IPS-11a (cell line): Measurements from ENCODE around the gene CLCA2.
A peak's percentile ranks its signal among the peaks of the same experiment; 100 is the strongest.

Source experiments
- H3K4me3 ChIP-seq: one replicate; pipeline ENCODE4 v1.5.1; 2013; ENCODE audit warnings: low read depth, low read length, control low read depth

CLCA2 gene, protein sequence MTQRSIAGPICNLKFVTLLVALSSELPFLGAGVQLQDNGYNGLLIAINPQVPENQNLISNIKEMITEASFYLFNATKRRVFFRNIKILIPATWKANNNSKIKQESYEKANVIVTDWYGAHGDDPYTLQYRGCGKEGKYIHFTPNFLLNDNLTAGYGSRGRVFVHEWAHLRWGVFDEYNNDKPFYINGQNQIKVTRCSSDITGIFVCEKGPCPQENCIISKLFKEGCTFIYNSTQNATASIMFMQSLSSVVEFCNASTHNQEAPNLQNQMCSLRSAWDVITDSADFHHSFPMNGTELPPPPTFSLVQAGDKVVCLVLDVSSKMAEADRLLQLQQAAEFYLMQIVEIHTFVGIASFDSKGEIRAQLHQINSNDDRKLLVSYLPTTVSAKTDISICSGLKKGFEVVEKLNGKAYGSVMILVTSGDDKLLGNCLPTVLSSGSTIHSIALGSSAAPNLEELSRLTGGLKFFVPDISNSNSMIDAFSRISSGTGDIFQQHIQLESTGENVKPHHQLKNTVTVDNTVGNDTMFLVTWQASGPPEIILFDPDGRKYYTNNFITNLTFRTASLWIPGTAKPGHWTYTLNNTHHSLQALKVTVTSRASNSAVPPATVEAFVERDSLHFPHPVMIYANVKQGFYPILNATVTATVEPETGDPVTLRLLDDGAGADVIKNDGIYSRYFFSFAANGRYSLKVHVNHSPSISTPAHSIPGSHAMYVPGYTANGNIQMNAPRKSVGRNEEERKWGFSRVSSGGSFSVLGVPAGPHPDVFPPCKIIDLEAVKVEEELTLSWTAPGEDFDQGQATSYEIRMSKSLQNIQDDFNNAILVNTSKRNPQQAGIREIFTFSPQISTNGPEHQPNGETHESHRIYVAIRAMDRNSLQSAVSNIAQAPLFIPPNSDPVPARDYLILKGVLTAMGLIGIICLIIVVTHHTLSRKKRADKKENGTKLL

DNA sequence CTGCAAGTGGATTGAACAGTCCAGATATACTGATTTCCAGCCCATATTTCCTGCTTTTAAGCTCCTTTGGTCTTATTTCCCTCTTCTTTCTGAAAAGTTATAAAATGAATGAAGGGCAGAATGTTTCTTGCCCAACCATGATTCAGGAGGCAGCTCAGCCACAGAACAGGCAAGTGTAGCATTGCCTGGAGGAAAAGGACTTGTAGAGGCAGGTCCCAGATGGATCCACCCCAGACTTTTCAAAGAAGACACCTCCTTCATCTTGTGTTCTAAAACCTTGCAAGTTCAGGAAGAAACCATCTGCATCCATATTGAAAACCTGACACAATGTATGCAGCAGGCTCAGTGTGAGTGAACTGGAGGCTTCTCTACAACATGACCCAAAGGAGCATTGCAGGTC is at the start of gene CLCA2:
CLCA2 (plus strand) TSS at position 299 of the 400 bp plus-strand sequence; CDS start at position 376, 77 bp downstream.
- H3K4me3 ChIP-seq = no peak within 1 kb of the TSS

DNA sequence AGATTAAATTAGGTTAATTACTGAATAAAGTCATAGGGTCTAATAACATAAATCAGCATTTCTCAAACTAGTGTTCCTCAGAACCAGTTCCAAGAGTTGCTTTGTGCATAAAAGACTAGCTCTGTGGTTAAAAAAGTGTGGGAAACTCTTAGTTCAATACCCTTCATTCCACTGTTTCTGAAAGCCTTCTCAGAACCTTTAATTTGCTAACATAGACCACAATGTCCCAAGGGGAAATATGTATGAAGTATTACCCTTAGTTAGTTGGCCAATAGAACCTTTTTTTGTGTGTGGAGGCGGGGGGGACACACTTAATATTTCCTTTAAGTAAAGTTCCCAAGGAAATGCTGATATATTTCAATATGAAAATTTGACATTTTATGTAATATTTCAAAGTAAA is 48.3 kb upstream of the CLCA2 start:
- H3K4me3 ChIP-seq = no peak overlapping the region

DNA sequence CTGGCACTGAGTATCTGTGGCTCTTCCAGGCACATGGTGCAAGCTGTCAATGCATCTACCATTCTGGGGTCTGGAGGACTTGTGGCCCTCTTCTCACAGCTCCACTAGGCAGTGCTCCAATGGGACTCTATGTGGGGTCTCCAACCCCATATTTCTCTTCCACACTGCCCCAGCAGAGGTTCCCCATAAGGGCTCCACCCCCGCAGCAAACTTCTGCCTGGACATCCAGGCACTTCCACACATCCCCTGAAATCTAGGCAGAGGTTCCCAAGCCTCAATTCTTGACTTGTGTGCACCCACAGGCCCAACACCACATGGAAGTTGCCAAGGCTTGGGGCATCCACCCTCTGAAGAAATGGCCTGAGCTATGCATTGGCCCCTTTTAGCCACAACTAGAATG is 46.6 kb upstream of the CLCA2 start:
- no peak overlapping the region for H3K4me3 ChIP-seq

DNA sequence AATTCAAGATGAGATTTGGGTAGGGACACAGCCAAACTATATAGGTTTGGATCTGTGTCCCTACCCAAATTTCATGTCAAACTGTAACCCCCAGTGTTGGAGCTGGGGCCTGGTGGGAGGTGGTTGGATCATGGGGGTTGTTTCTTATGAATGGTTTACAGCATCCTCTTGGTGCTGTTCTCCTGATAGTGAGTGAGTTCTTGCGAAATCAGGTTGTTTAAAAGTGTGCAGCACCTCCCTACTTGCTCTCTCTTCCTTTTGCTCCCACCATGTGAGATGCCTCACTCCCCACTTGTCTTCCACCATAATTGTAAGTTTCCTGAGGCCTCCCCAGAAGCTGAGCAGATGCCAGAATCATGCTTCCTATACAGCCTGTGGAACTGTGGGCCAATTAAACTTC is 45.2 kb upstream of the CLCA2 start:
- H3K4me3 ChIP-seq = no peak overlapping the region

DNA sequence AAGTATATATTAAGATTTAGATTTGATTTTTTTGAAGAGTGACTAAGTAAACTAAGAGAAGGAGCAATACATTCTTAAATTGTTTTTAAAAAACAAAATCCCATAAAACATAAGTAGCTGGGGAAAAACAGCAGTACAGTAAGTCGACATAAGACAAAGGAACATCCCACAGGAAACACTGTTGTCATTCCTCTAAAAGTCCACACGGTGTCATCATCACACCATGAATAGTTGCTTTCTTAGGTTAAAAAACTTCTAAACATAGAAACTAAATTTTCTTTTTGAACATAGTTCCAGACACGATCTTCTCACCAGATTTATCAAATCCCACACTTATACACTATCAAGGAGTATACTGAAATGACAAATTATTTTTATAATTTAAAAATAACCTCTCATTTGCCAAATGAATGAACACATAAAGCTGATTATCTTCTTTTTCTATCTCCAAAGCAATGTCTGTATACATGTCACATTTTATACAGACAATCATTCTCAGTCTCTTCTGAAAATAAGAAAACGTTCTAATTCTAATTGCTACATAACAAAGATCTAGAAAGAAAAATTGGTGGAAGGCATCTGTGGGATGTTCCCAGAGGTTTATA is 43.6 kb upstream of the CLCA2 start:
- H3K4me3 ChIP-seq = no peak overlapping the region

DNA sequence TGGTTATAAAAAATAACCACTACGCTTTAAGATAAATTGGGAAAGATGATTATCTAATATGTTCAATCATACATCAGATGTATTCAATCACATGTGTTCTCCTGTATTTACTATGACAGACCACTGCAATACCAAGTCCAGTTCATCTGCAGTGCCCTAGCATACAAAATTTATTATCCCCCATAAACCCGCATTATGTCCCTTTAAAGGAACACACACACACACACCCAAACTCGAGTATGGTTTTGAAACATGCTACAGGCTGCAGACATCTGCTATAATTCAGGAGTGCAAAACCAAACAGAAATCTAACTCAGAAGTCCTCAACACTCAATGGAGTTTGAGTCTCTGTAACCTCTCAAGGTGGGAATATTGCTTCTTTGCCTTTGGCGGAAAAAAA is 42.7 kb upstream of the CLCA2 start:
- H3K4me3 ChIP-seq = no peak overlapping the region

DNA sequence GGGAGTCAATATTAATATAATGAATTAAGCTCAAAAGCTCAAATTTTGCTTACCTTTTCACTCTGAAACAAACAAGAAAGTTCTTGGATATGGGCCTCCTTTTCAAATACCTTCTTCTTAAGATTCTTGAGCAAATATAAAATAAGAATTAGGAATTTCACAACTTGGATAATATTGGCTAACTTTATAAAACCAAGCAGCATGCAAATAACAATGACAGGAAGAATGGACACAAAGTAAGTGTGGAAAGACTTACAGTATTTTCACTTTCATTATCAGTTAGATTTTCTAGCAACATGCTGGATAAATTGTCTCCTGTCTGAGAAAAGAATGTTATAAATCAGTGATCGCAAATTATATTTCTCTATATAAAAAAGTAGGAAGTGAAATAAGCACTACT is 41.1 kb upstream of the CLCA2 start:
- no peak overlapping the region for H3K4me3 ChIP-seq

DNA sequence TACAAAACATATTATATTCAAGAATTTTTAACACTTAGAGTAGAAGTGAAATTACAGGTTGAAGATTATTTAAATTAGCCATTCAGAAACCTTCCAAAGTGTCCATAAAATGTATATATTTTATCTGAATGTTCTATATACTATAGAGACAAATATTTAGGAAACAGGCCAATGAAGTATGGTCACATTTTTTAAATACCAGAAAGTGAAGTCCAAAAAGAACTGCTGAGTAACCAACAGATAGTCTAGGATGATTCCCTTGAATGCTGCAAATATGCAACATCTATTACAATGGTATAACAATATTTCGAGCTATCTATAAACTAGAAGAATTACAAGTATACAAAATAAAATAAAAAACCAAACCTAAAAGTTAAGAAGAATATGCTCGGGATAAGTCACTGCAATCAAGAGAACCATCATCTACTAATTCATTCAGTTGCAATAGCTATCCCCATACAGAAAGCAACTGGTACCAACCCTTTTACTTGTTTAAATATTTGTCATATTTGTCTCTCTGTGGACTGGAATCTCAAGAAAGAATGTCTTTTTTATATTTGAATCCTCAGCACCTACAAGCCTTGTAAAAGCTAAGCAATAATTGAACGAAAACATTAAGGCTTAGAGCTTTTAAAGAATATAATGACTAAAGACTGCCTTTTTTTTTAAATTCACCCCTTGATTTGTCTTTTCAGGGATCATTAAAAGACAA is 35.9 kb upstream of the CLCA2 start:
- no peak overlapping the region for H3K4me3 ChIP-seq

DNA sequence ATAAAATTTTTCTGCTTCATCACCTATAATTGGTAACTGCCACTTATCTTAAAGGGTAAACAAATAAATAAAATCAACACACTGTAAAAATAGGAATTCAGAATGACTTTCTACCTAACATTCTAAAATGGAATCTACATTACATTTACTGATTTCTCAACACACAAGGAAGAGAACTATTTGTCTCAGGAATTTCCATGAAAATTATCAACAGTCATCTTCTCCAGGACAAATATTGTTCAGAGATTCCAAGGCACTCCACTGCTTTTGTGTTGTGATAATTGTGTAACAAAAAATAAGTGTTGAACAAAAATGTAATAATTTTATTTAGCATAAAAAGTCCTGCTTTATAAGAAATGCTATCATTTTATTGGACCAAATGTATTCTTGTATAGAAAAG is 35.2 kb upstream of the CLCA2 start:
- H3K4me3 ChIP-seq = no peak overlapping the region

DNA sequence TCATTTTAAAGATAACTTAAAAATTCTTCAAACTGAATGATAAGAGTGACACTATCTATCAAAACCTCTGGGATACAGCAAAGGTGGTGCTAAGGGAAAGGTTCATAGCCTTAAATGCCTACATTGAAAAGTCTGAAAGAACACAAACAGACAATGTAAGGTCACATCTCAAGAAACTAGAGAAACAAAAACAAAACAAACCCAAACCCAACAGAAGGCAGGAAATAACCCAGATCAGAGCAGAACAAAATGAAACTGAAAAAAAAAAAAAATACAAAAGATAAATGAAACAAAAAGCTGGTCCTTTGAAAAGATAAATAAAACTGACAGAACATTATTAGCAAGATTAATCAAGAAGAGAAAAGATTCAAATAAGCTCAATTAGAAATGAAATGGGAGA is 34.7 kb upstream of the CLCA2 start:
- H3K4me3 ChIP-seq = no peak overlapping the region

DNA sequence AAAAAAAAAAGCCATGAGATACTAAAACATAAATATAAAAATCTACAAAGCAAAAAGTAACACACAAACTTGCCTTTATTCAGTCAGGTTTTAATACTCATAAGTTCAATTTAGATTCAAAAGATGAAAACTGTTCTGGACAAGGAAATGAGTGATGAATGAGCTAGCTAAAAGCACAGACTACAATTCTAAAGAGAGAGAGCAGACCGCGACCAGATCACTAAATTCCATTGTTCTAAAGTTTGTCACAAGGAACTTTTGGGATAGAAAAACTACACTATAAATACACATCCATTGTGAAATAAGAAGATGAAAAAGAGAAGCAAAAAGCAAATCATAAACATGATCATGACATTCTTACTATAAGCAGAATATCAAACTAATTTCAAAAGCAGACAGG is 29.6 kb upstream of the CLCA2 start:
- no peak overlapping the region for H3K4me3 ChIP-seq

DNA sequence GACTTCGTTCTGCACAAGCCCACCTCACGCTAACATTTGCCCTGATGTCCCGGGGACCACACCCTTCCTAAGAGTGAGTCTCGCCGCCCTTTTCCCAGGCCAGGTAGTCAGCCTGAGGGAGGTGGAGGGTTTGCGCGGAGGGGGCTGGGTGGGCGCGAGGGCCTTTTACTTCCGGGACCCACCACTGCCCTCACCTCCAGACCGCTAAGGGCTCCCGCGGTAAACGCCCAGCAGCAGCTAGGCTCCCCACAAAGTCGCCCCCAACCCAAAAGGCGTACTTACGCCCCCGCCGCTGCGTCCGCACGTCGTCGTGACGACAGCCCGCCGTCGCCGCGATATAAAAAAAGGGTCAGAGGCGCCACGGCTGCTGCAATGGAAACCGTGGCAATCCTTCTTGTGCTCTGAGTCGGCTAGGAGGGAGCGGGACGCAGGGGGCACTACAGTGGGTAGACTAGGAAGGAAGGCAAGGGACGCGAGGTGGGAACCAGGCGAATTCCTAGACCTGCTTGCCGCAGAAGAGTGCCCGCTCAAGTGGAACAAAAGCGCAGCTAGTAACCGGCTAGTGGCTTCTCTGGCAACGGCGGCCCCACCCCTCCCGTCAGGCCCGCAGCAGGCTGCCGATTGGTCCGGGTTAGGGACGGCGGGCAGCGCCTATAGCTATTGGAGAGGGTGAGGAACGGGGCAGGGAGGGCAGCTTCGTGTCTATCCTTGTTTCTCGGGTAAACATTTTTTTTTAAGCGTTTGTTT is 28.0 kb upstream of the CLCA2 start, which contains the start of gene ODF2L:
ODF2L (minus strand) TSS at position 573 of the 747 bp plus-strand sequence. CDS start 9,296 bp downstream, outside the sequence.
- peak within 1 kb of the TSS; percentile 79 for H3K4me3 ChIP-seq

DNA sequence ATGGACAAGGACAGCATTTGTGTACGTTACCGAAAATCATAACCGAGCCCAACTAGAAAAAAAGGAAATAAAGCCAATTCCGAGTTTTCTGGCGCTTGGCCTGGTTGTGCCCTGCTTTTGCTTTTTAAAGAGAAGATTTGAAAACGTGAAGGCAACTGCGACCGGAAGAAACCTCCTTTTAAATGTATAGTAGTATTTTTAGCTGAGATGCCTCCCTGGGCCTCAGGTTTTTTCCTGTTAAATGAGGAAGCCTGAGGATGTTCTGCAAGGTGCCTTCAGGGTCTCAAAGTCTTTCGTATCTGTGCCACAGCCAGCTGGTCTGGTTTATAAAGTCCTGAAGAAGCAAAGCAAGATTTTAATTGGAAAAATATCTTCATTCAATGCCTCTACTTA is 27.5 kb upstream of the CLCA2 start:
- peak overlapping the region; percentile 79 for H3K4me3 ChIP-seq

DNA sequence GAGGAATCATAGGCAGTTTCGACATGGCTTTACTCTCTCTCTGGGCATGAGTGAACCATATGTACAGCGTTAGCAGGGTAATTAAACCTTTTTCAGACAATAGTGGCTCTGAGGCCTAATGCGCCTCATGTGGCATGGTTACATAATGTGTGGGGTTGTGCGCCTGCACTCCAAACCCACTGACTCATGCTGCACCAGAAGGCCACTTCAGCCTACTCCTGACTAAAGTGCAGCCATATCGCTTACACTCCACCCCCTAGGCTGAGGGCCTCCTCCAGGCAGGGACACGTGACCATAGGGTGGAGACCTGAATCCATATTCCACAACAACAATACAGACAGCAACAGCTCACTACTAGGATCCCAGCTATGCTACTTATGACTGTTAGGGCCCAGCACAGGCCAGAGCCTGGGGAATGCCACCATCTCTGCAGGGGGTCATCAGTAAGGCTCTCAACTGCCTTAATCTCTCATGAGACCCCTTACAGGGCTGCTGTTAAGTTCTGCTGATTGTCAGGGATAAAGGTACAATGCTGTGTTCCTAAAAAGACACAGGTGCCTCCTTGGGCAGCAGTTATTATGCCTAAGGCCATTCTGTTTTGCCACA is 14.5 kb upstream of the CLCA2 start:
- H3K4me3 ChIP-seq = no peak overlapping the region

DNA sequence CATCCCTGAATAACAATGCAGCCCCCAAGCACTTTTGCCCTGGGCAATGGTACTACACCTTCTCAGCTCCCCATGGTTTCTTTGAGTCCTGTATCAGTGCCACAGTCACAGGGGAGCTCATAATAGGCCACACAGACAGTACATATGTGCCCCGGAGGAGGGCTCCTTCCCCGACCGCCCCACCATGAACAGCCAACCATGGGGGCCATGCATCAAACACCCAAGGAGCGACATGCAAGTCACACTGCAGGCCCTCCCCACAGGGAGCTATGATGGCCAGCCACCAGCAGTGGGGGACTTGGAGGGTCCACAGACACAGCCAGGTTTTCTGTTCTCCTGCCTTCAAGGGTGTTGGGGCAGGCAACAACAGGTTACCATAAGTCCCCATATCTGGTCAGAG is 13.1 kb upstream of the CLCA2 start:
- H3K4me3 ChIP-seq = no peak overlapping the region

DNA sequence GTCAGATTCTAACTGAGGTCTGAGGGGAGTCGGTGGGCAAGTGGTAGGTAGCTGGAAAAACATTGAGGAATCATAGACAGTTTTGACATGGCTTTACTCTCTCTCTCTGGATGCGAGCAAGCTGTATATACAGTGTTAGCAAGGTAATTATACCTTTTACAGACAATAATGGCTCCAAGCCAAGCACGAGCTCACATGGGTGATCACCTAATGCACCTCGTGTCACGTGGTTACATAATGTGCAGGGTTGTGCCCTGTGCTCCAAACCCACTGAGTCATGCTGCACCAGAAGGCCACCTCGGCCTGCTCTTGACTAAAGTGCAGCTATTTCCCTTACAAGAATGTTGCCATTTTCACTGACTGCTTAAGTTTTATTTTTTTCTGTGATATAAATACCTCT is 7.6 kb upstream of the CLCA2 start:
- no peak overlapping the region for H3K4me3 ChIP-seq

DNA sequence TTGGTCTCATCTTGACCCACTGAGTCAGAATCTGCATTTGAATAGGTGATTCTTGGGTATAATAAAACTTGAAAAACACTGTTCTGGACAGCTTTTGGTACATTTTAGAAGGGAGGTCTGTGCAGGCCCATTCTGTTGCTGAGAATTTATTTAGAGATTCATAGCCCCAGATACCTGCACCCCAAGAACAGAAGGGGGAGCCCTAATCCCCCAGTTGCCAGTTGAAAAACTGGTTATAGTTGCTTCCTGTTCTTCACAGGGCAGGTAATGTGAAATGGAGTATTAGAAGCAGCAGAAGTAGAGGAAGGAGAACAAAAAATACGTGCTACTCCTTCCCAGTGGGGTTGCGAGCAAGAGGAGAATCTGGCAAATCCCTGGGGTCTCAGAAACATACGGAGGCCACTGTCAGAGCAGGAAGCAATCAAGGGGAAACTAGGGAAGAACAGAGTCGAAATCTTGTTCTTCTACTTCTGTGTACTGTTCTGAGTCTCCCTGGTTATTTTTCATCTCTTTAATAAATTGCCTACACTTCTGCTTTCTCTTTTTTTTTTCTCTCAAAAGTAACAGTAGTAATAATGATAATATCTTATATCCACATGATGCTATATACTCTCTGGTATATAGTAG is 4.6 kb upstream of the CLCA2 start:
- no peak overlapping the region for H3K4me3 ChIP-seq

DNA sequence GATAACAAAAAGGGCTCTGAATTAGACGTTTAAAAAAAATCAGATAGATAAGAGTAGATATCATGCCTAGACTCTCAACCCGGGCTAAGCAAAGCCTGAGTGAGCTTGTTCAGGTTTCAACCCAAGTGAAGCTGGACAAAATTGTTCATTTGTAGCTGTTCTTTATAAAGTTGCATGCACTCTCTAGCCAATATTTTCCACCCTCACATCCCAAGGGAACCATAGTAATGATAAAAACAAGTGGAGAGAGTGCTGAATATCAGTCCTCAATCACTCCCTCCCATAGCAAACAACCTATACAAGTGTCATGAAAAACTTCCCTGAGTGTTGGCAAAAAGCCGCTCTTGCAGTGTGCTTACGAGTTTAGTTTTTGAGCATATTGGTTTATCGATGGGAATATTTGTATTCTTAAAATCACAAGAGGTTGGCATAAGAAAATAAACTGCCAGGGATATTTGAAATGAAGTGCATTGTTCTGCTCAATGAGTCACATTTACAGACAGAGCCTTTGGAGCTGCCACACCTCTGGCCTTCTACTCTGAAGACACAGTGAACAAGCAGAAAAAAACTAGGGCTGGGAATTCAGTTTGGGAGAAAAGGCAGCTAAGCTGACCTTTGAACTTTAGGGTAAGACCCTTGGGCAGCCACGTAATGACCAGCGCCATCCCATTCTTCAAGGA is 2.2 kb upstream of the CLCA2 start:
- H3K4me3 ChIP-seq = no peak overlapping the region

DNA sequence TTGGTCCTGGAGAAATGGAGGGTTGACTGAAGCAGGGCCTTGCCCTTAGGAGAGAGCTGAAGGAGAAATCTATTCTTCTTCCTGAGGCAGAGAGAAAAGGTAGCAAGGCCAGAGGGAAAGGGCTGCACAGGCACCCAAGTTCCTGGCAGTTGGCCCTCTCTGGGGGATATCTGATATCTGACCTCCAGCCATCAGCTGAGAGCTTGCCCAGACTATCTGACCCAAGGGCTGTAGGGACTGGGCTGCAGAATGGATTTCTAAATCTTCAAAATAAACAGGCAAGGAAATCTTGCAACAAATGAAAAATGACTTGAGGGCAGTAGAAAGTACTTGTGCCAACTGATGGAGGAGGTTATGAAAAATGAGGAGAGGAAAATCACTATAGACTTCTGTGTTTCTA is 498 bp upstream of the CLCA2 start:
- no peak overlapping the region for H3K4me3 ChIP-seq
